Osteocyte (in vitro differentiated cells): ENCODE data around the gene ASXL1. TPM values are rescaled to one million over a fixed set of nuclear protein-coding genes. Genes with fewer than 3 reads are reported as not detected.

Experiments
- DNase-seq: peaks from one replicate; pipeline ENCODE4 v3.0.0; 2021; ENCODE audit warnings: mixed read lengths; ENCODE audit not compliant: unreplicated experiment; ENCODE audit errors: extremely low spot score
- H3K27ac Mint-ChIP-seq: one replicate; pipeline ENCODE4 v1.8.0; 2021; ENCODE audit warnings: mild to moderate bottlenecking, mixed read lengths; ENCODE audit not compliant: unreplicated experiment
- H3K27me3 Mint-ChIP-seq: one replicate; pipeline ENCODE4 v1.8.0; 2021; ENCODE audit warnings: mixed read lengths; ENCODE audit not compliant: unreplicated experiment
- H3K36me3 Mint-ChIP-seq: one replicate; pipeline ENCODE4 v1.8.0; 2021; ENCODE audit warnings: mixed read lengths; ENCODE audit not compliant: unreplicated experiment
- H3K4me1 Mint-ChIP-seq: one replicate; pipeline ENCODE4 v1.8.0; 2021; ENCODE audit warnings: mixed read lengths; ENCODE audit not compliant: unreplicated experiment
- H3K4me3 Mint-ChIP-seq: one replicate; pipeline ENCODE4 v1.8.0; 2021; ENCODE audit warnings: mild to moderate bottlenecking, moderate library complexity, mixed read lengths; ENCODE audit not compliant: unreplicated experiment
- H3K9me3 Mint-ChIP-seq: one replicate; pipeline ENCODE4 v1.8.0; 2021; ENCODE audit warnings: mixed read lengths; ENCODE audit not compliant: unreplicated experiment
- total RNA-seq: library from RNA; stranded (reverse); gene quantifications from 2 replicates; pipeline ENCODE4 v1.2.1, GENCODE V29; 2021
- TF ChIP-seq, protein P1 (sequence below): fragments of 200-600 bp; sonication (generic); IDR thresholded peaks from 2 replicates; pipeline ENCODE4 v1.5.0; 2021; ENCODE audit warnings: antibody characterized with exemption, mild to moderate bottlenecking, moderate library complexity

Gene ASXL1
- total RNA-seq, 1 donor from 2014 or later, result 76.8 TPM

DNA sequence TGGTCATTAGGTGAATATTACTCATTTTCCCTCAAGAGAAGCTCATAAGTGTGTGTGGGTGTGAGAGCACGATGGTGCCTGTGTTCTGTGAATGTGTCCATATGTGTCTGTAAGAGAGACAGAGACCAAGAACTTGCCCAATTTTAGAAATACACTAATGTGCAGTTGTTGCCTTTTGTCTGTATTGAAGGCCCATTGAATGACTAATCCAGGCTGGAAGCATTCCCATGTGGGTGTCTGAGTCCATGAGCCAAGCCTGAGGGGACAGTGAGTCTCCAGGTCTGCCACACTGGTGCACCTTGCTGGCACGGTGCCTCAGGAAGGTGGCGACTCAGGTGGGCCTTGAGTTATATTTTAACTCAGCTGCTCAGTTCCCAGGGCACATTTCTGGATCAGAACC, 25.5 kb upstream of the ASXL1 start:
- H3K27me3 Mint-ChIP-seq, result no peaks in the 10 kb centered on the region
- TF ChIP-seq, protein P1, sequence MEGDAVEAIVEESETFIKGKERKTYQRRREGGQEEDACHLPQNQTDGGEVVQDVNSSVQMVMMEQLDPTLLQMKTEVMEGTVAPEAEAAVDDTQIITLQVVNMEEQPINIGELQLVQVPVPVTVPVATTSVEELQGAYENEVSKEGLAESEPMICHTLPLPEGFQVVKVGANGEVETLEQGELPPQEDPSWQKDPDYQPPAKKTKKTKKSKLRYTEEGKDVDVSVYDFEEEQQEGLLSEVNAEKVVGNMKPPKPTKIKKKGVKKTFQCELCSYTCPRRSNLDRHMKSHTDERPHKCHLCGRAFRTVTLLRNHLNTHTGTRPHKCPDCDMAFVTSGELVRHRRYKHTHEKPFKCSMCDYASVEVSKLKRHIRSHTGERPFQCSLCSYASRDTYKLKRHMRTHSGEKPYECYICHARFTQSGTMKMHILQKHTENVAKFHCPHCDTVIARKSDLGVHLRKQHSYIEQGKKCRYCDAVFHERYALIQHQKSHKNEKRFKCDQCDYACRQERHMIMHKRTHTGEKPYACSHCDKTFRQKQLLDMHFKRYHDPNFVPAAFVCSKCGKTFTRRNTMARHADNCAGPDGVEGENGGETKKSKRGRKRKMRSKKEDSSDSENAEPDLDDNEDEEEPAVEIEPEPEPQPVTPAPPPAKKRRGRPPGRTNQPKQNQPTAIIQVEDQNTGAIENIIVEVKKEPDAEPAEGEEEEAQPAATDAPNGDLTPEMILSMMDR, result no peak
- no peak for DNase-seq
- H3K36me3 Mint-ChIP-seq, result peaks cover 18% of the 10 kb centered on the region
- H3K4me1 Mint-ChIP-seq, result peaks cover 5% of the 10 kb centered on the region
- no peaks in the 10 kb centered on the region for H3K9me3 Mint-ChIP-seq
- no peak overlapping the region for H3K4me3 Mint-ChIP-seq
- H3K27ac Mint-ChIP-seq, result no peak overlapping the region

DNA sequence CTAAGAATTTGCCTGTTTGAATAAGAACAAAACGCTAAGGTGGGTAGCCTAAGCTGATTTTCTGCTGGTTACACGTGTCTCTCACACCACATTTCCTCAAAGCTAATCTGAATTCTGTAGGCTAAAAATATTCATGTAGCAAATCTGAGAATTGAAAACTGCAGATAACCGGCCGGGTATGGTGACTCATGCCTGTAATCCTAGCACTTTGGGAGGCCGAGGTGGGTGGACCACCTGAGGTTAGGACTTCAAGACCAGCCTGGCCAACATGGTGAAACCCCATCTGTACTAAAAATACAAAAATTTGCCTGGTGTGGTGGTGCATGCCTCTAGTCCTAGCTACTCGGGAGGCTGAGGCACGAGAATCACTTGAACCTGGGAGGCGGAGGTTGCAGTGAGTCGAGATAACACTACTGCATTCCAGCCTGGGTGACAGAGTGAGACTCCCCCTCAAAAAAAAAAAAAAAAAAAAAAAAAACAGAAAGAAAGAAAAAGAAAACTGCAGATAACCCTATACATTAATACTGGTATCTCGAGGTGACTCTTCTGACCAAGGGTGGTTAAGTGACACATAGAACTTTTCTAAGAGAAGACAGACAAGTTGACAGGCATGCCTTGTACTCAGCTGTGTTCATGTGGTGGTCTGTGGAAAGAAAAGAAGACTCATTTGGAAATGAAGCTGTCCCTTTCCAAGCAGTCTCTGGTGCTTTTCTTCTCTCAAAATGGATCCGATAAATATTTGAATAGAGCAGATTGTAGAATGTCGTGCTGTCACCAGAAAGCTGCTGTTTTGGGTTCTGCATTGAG, 24.7 kb upstream of the ASXL1 start:
- H3K27me3 Mint-ChIP-seq, result no peaks in the 10 kb centered on the region
- H3K9me3 Mint-ChIP-seq, result no peaks in the 10 kb centered on the region
- no peak for DNase-seq
- TF ChIP-seq, protein P1, result no peak
- no peak overlapping the region for H3K4me3 Mint-ChIP-seq
- H3K4me1 Mint-ChIP-seq, result peaks cover 5% of the 10 kb centered on the region
- peaks cover 18% of the 10 kb centered on the region for H3K36me3 Mint-ChIP-seq
- H3K27ac Mint-ChIP-seq, result no peak overlapping the region

DNA sequence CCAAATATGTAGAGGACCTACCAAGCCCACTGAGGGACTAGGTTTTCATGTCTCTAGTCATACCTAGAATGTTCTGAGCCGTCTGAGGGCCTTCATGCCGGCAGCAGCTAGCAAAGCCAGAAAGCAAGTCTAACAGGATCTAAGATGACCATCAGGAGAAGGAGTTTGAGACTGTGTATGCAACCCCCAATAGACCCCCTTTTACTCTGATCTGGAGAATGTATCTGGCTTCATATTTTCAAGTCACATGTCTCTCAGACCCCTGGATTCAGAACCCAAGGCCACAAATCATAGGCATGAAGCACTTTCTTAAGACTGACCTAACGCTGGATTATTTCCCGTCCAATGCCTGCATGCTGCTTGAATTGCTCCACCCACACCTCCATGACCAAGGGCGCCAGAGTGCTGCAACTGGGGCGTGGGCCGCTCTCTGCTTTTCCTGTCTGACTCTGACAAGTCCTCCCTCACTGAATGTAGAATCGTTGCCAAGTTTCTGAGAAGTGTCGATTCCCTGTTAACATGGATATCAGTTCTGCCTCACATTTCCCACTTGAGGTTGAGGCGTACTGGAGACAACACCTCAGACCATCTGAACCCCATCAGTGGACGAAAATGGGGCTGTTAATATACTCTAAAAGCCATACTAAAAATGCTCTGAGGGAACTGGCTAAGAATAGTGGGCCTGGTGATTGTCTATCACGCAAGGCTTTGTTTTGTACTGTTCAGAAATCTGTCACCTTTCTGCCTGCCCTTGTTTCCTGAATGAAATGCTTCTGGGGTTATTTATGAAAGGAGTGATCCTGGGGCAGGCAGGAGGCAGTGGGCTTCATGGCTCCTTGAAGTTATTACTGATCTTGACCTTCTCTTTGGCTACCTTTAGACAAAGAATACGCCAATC, 23.9 kb upstream of the ASXL1 start:
- Mint-ChIP-seq H3K36me3 (peaks cover 18% of the 10 kb centered on the region), H3K4me1 (peaks cover 5% of the 10 kb centered on the region), H3K9me3 (no peaks in the 10 kb centered on the region), H3K27ac (no peak overlapping the region), H3K27me3 (no peaks in the 10 kb centered on the region), H3K4me3 (no peak overlapping the region)
- TF ChIP-seq, protein P1, result no peak
- no peak for DNase-seq

DNA sequence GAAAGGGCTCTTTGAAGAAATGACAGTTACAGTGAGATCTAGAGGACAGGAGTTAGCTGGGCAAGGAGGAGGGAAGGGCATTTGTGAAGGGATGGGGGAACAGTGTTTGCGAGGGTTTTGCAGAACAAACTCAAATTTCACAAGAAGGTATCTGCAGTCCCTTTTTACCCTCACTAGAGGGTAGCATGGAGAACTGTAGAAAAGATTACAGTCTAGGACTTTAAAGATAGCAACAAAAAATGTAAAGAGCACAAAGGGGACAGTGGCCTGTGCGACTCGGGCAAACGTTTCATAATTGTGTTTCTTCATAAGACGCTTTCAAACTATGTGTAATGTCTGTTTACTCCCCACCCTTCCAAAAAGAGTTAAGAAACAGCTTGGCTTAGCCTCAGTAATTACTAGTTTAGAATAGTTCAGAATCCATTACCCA, 21.2 kb upstream of the ASXL1 start:
- peaks cover 5% of the 10 kb centered on the region for H3K4me1 Mint-ChIP-seq

More for the DNA sequence above, 21.2 kb upstream of the ASXL1 start:
- Mint-ChIP-seq H3K27me3 (no peaks in the 10 kb centered on the region), H3K9me3 (no peaks in the 10 kb centered on the region), H3K4me3 (no peak overlapping the region), H3K36me3 (peaks cover 14% of the 10 kb centered on the region), H3K27ac (no peak overlapping the region)
- no peak for DNase-seq
- TF ChIP-seq, protein P1, result peak; percentile 69
